M059J (cell line): Measurements from ENCODE around the gene SERPING1. TPM values are rescaled to one million over a fixed set of nuclear protein-coding genes. Genes with fewer than 3 reads are reported as not detected.
A peak's percentile ranks its signal among the peaks of the same experiment; 100 is the strongest.

Source experiments
- DNase-seq: peaks from one replicate; pipeline ENCODE4 v3.0.0-alpha.2; 2012; ENCODE audit warnings: low read depth
- total RNA-seq: library from RNA; depleted of rRNA; stranded (reverse); fragments of >200 nt; shearing (Covaris generic); gene quantifications from 2 replicates; pipeline ENCODE4 v1.2.3, GENCODE V29; 2014

The SERPING1 gene
- total RNA-seq, 1 experiment from 2014 or later = 17.0 TPM

GRCh38 chr11:57638005-57638781 lies 40.7 kb downstream of the SERPING1 start:
- DNase-seq = peak; percentile 89

GRCh38 chr11:57638811-57639320 lies 41.4 kb downstream of the SERPING1 start:
- no peak for DNase-seq

- DNase-seq = peak; percentile 45
These were observed 42.0 kb downstream of the SERPING1 start for GRCh38 chr11:57639321-57640067.

GRCh38 chr11:57640068-57640800 lies 42.7 kb downstream of the SERPING1 start:
- no peak for DNase-seq

GRCh38 chr11:57641011-57641807 lies 43.7 kb downstream of the SERPING1 start:
- DNase-seq = peak; percentile 63

GRCh38 chr11:57643802-57644201 lies 46.3 kb downstream of the SERPING1 start:
- peak; percentile 20 for DNase-seq

- peak; percentile 75 for DNase-seq
These were observed 47.5 kb downstream of the SERPING1 start for GRCh38 chr11:57644748-57645688.

GRCh38 chr11:57645689-57646085 lies 48.2 kb downstream of the SERPING1 start:
- no peak for DNase-seq

- DNase-seq = no peak
These were observed 48.8 kb downstream of the SERPING1 start for GRCh38 chr11:57646194-57646798.

- peak; percentile 24 for DNase-seq
These were observed 49.4 kb downstream of the SERPING1 start for GRCh38 chr11:57646799-57647303.

- DNase-seq = peak; percentile 29
These were observed 49.9 kb downstream of the SERPING1 start for GRCh38 chr11:57647372-57647771.

GRCh38 chr11:57647960-57648800 lies 50.7 kb downstream of the SERPING1 start:
- peak; percentile 42 for DNase-seq

GRCh38 chr11:57648801-57649735 lies 51.6 kb downstream of the SERPING1 start:
- DNase-seq = peak; percentile 42

GRCh38 chr11:57649826-57650738 lies 52.6 kb downstream of the SERPING1 start, which contains the start of gene YPEL4:
TSS of gene YPEL4 (minus strand) at chr11:57649912. CDS start at chr11:57647107, 2,805 bp downstream.
- peak; percentile 78 for DNase-seq

- DNase-seq = no peak
These were observed 53.2 kb downstream of the SERPING1 start for GRCh38 chr11:57650739-57651090.

- no peak for DNase-seq
These were observed 53.9 kb downstream of the SERPING1 start for GRCh38 chr11:57651408-57651807.
